H1 (cell line): ENCODE measurements around the gene PPP1R13B. TPM values are rescaled to one million over a fixed set of nuclear protein-coding genes. Genes with fewer than 3 reads are reported as not detected.

ENCODE experiments used
- CTCF ChIA-PET: fragments of 300-600 bp; sonication (Branson Sonifier 250); formaldehyde crosslinking; loops from one replicate; lab custom pipeline; 2021; ENCODE audit not compliant: partially characterized antibody; lab: Charles Lee
- POLR2A ChIA-PET: fragments of 300-600 bp; sonication (Branson Sonifier 250); formaldehyde crosslinking; loops from one replicate; lab custom pipeline; 2021; ENCODE audit warnings: inconsistent platforms; ENCODE audit not compliant: partially characterized antibody; lab: Charles Lee
- DNase-seq, 2 experiments: peaks; one replicate each; pipeline versions ENCODE4 v3.0.0 to v3.0.0-alpha.2; 2010 to 2022; ENCODE audit warnings: low spot score in 2 of 2, low read depth in 1 of 2, mixed read lengths in 1 of 2
- FAIRE-seq: peaks from 2 replicates; lab custom pipeline; 2011; peaks lifted over from hg19 to GRCh38; lab: Jason Lieb, UNC
- H2AFZ ChIP-seq: 2 replicates; pipeline ENCODE4 v1.8.1; 2012; ENCODE audit warnings: low read length, inconsistent platforms
- H2AK5ac ChIP-seq: 2 replicates; pipeline ENCODE4 v1.6.1; 2013; ENCODE audit warnings: low read depth, low read length
- H2BK120ac ChIP-seq: replicated peaks from 2 replicates; pipeline ENCODE3; 2013; ENCODE audit warnings: low read depth, low read length, inconsistent platforms
- H2BK12ac ChIP-seq: 2 replicates; pipeline ENCODE4 v1.6.1; 2013; ENCODE audit warnings: low read depth, low read length
- H2BK15ac ChIP-seq: 2 replicates; pipeline ENCODE4 v1.6.1; 2013; ENCODE audit warnings: low read length
- H2BK20ac ChIP-seq: 2 replicates; pipeline ENCODE4 v1.6.1; 2013; ENCODE audit warnings: low read length
- H2BK5ac ChIP-seq: 2 replicates; pipeline ENCODE4 v1.6.1; 2013; ENCODE audit warnings: low read depth, low read length
- H3K14ac ChIP-seq: 2 replicates; pipeline ENCODE4 v1.6.1; 2013; ENCODE audit warnings: inconsistent platforms; ENCODE audit not compliant: insufficient read length
- H3K18ac ChIP-seq: 2 replicates; pipeline ENCODE4 v1.6.1; 2013; ENCODE audit warnings: low read length; ENCODE audit errors: extremely low read depth
- H3K23ac ChIP-seq: 2 replicates; pipeline ENCODE4 v1.6.1; 2013; ENCODE audit warnings: inconsistent platforms; ENCODE audit not compliant: insufficient read length
- H3K23me2 ChIP-seq: 2 replicates; pipeline ENCODE4 v1.6.1; 2013; ENCODE audit warnings: low read depth, low read length
- H3K27ac ChIP-seq: 2 replicates; pipeline ENCODE4 v1.6.1; 2011; ENCODE audit warnings: low read depth, low read length, inconsistent platforms
- H3K27me3 ChIP-seq, 4 experiments: replicated peaks in 1 of 4; 1 replicate in 1 of 4; 2 replicates in 3 of 4; pipeline versions ENCODE4 v1.6.1 to v1.8.1; 2011 to 2013; ENCODE audit warnings: low read length in 3 of 4, mild to moderate bottlenecking in 3 of 4, inconsistent platforms in 2 of 4, mixed read lengths in 2 of 4, moderate library complexity in 1 of 4; ENCODE audit not compliant: control insufficient read depth in 3 of 4, insufficient read depth in 3 of 4; ENCODE audit errors: extremely low read depth in 1 of 4
- H3K36me3 ChIP-seq, 4 experiments: 2 replicates each; pipeline versions ENCODE4 v1.6.1 to v1.8.1; 2011 to 2013; ENCODE audit warnings: mild to moderate bottlenecking in 4 of 4, low read length in 3 of 4, moderate library complexity in 2 of 4, control low read depth in 1 of 4, inconsistent platforms in 1 of 4; ENCODE audit not compliant: insufficient read depth in 4 of 4, control insufficient read depth in 2 of 4
- H3K4ac ChIP-seq: replicated peaks from 2 replicates; pipeline ENCODE3; 2013; ENCODE audit warnings: low read length, low read depth, mixed read lengths, inconsistent platforms; ENCODE audit not compliant: insufficient read length
- H3K4me1 ChIP-seq, 4 experiments: replicated peaks in 1 of 4; 1 replicate in 1 of 4; 2 replicates in 3 of 4; pipeline versions ENCODE4 v1.6.1 to v1.8.1; 2011 to 2013; ENCODE audit warnings: low read length in 3 of 4, inconsistent platforms in 2 of 4, mixed read lengths in 1 of 4; ENCODE audit not compliant: insufficient read depth in 4 of 4, control insufficient read depth in 3 of 4
- H3K4me2 ChIP-seq, 2 experiments: 2 replicates each; pipeline versions ENCODE4 v1.6.1 to v1.8.1; 2011 to 2013; ENCODE audit warnings: low read depth in 2 of 2, low read length in 2 of 2, control low read depth in 1 of 2, inconsistent platforms in 1 of 2, mild to moderate bottlenecking in 1 of 2; ENCODE audit not compliant: insufficient read depth in 1 of 2
- H3K4me3 ChIP-seq, 4 experiments: fragments of 200-600, 300-600 bp in 1 of 4; sonication (generic), shearing (Covaris generic), sonication (Bioruptor Twin) in 1 of 4; 2 replicates each; pipeline versions ENCODE4 v1.5.1 to v1.8.1; 2011 to 2016; ENCODE audit warnings: low read length in 4 of 4, low read depth in 3 of 4, control low read depth in 2 of 4, inconsistent platforms in 2 of 4, mild to moderate bottlenecking in 2 of 4, mixed read lengths in 1 of 4, moderate library complexity in 1 of 4; ENCODE audit not compliant: insufficient read depth in 2 of 4; ENCODE audit errors: extremely low read depth in 1 of 4
- H3K56ac ChIP-seq: replicated peaks from 2 replicates; pipeline ENCODE3; 2013; ENCODE audit warnings: low read depth, mild to moderate bottlenecking, mixed read lengths, low read length, inconsistent platforms; ENCODE audit not compliant: insufficient read length
- H3K79me1 ChIP-seq: 2 replicates; pipeline ENCODE4 v1.6.1; 2013; ENCODE audit warnings: low read depth, low read length, control low read depth
- H3K79me2 ChIP-seq, 2 experiments: 2 replicates each; pipeline versions ENCODE4 v1.6.1 to v1.8.1; 2012 to 2013; ENCODE audit warnings: low read length in 2 of 2, mild to moderate bottlenecking in 2 of 2, inconsistent platforms in 1 of 2; ENCODE audit not compliant: insufficient read depth in 2 of 2, control insufficient read depth in 1 of 2
- H3K9ac ChIP-seq, 4 experiments: replicated peaks in 1 of 4; 1 replicate in 1 of 4; 2 replicates in 3 of 4; pipeline versions ENCODE4 v1.6.1 to v1.8.1; 2011 to 2013; ENCODE audit warnings: low read depth in 3 of 4, low read length in 3 of 4, control low read depth in 2 of 4, mild to moderate bottlenecking in 2 of 4, moderate library complexity in 2 of 4, inconsistent platforms in 1 of 4; ENCODE audit errors: extremely low read depth in 1 of 4
- H3K9me3 ChIP-seq, 2 experiments: 2 replicates each; pipeline versions ENCODE4 v1.6.1 to v1.8.1; 2012 to 2013; ENCODE audit warnings: mild to moderate bottlenecking in 2 of 2, moderate library complexity in 2 of 2, control low read depth in 1 of 2, inconsistent platforms in 1 of 2, low read depth in 1 of 2, low read length in 1 of 2, mixed read lengths in 1 of 2; ENCODE audit not compliant: insufficient read depth in 2 of 2
- H4K20me1 ChIP-seq, 2 experiments: replicated peaks in 1 of 2; 2 replicates each; pipeline versions ENCODE3 to v1.8.1; 2011 to 2013; ENCODE audit warnings: inconsistent platforms in 2 of 2, low read length in 2 of 2, mild to moderate bottlenecking in 1 of 2; ENCODE audit not compliant: insufficient read depth in 2 of 2, control insufficient read depth in 1 of 2
- H4K5ac ChIP-seq: 2 replicates; pipeline ENCODE4 v1.6.1; 2013; ENCODE audit warnings: low read length, low read depth, mixed read lengths, inconsistent platforms; ENCODE audit not compliant: insufficient read length
- H4K8ac ChIP-seq: 2 replicates; pipeline ENCODE4 v1.8.0; 2013; ENCODE audit warnings: mild to moderate bottlenecking, moderate library complexity, low read length, inconsistent platforms; ENCODE audit not compliant: insufficient read depth; ENCODE audit errors: extremely low read depth
- H4K91ac ChIP-seq: replicated peaks from 2 replicates; pipeline ENCODE3; 2013; ENCODE audit warnings: low read length, mixed read lengths, inconsistent platforms; ENCODE audit not compliant: insufficient read length
- CREB1 ChIP-seq: IDR thresholded peaks from 2 replicates; pipeline ENCODE4 v1.6.1; 2012; ENCODE audit warnings: inconsistent platforms
- GABPA ChIP-seq: IDR thresholded peaks from 2 replicates; pipeline ENCODE4 v1.6.1; 2011; ENCODE audit warnings: mild to moderate bottlenecking, low read length, moderate library complexity, borderline replicate concordance; ENCODE audit not compliant: insufficient read depth
- JUN ChIP-seq: IDR thresholded peaks from 2 replicates; pipeline ENCODE4 v1.6.1; 2011; ENCODE audit warnings: low read depth, mild to moderate bottlenecking, improper control_type of control experiment, low read length
- NRF1 ChIP-seq: IDR thresholded peaks from 2 replicates; pipeline ENCODE4 v1.6.1; 2011; ENCODE audit warnings: mild to moderate bottlenecking, low read depth, low read length, improper control_type of control experiment
- POU5F1 ChIP-seq: IDR thresholded peaks from 2 replicates; pipeline ENCODE4 v1.6.1; 2011; ENCODE audit warnings: low read depth, mild to moderate bottlenecking, low read length, moderate library complexity
- RAD21 ChIP-seq, 2 experiments: IDR thresholded peaks in 1 of 2; conservative IDR thresholded peaks in 1 of 2; 2 replicates each; pipeline ENCODE4 v1.6.1; 2011; ENCODE audit warnings: low read depth in 2 of 2, low read length in 2 of 2, improper control_type of control experiment in 1 of 2, inconsistent platforms in 1 of 2, mild to moderate bottlenecking in 1 of 2, moderate library complexity in 1 of 2
- SP1 ChIP-seq: IDR thresholded peaks from 2 replicates; pipeline ENCODE4 v1.6.1; 2011; ENCODE audit warnings: low read depth, low read length
- SP4 ChIP-seq: IDR thresholded peaks from 2 replicates; pipeline ENCODE4 v1.6.1; 2012; ENCODE audit warnings: low read length, inconsistent platforms
- TAF1 ChIP-seq: IDR thresholded peaks from 2 replicates; pipeline ENCODE4 v1.6.1; 2011; ENCODE audit warnings: mild to moderate bottlenecking, low read depth, low read length
- TCF12 ChIP-seq: IDR thresholded peaks from 2 replicates; pipeline ENCODE4 v1.6.1; 2011; ENCODE audit warnings: low read depth, mild to moderate bottlenecking, low read length
- WGBS, 2 experiments: shearing (Covaris generic) in 1 of 2; methylation state at CpG; one replicate each; pipeline versions ENCODE4 v1.1.6 to v1.1.7; 2013 to 2015; ENCODE audit warnings: low lambda C conversion rate in 2 of 2, mixed read lengths in 2 of 2, inconsistent platforms in 1 of 2, low coverage in 1 of 2, missing lambda C conversion rate in 1 of 2; ENCODE audit not compliant: insufficient replicate concordance in 2 of 2, insufficient coverage in 1 of 2, insufficient read length in 1 of 2; ENCODE audit errors: extremely low coverage in 1 of 2, missing lambda C conversion rate in 1 of 2; 5-methylcytosine and 5-hydroxymethylcytosine counted together
- polyA plus RNA-seq, 7 experiments: library from polyadenylated mRNA; depleted of rRNA in 3 of 7; stranded (reverse) in 5 of 7; unstranded in 2 of 7; fragments of >200 nt in 5 of 7; fragments of 200-250 nt in 2 of 7; gene quantifications; 1 replicate in 5 of 7; 2 replicates in 1 of 7; 4 replicates in 1 of 7; pipeline versions ENCODE4 v1.2.1 to v1.2.3, GENCODE V29; 2011 to 2013; ENCODE audit warnings: missing spikeins in 2 of 7, mixed read lengths in 2 of 7
- total RNA-seq: library from RNA; stranded (reverse); fragmentation: NEBNext Ultra II Directional; extraction: Animal tissue kit (Norgen Biotek cat#: 25700); gene quantifications from 2 replicates; pipeline ENCODE4 v1.2.1, GENCODE V29; 2021
- TF ChIP-seq, protein P1 (sequence below): IDR thresholded peaks from 2 replicates; pipeline ENCODE4 v1.6.1; 2011; ENCODE audit warnings: low read depth, mild to moderate bottlenecking, low read length; ENCODE audit not compliant: insufficient read depth

Gene PPP1R13B
- total and polyA plus RNA-seq, 2 of the 8 experiments (the other 6 are each of a cell fraction or from before 2014, with no cell fraction given): 2.6 to 8.9 TPM

- Histone ChIP-seq H4K91ac (no peak overlapping the region), H3K27ac (no peak overlapping the region), H3K4me2 (no peak overlapping the region), H3K56ac (no peak overlapping the region), H2BK20ac (no peak overlapping the region), H3K27me3 (no peaks in the 10 kb centered on the region), H3K4me1 (no peaks in the 10 kb centered on the region; a peak in 2 of 7 replicates), H3K4me3 (no peak overlapping the region), H3K18ac (no peak overlapping the region), H3K79me1 (no peaks in the 10 kb centered on the region; the same call in 1 of the 2 replicates), H2AFZ (no peak overlapping the region), H3K9me3 (no peaks in the 10 kb centered on the region), H3K79me2 (no peaks in the 10 kb centered on the region), H2BK5ac (no peak overlapping the region), H2BK15ac (no peak overlapping the region), H3K4ac (no peak overlapping the region), H3K14ac (no peak overlapping the region), H3K36me3 (peaks cover 2 to 15% (median 7%) of the 10 kb centered on the region in 4 experiments; a peak in 5 of 8 replicates), H2AK5ac (no peak overlapping the region), H4K20me1 (peaks cover 5 to 11% of the 10 kb centered on the region in 2 experiments), H4K5ac (no peak overlapping the region), H3K9ac (no peak overlapping the region), H3K23me2 (no peaks in the 10 kb centered on the region), H2BK12ac (no peak overlapping the region), H4K8ac (no peak overlapping the region), H3K23ac (no peak overlapping the region), H2BK120ac (no peak overlapping the region)
- ChIA-PET POLR2A (interaction anchor here (0.8 to 1.5 kb wide), 4 partner anchors 10 to 19 kb away, joined by 3 to 7 read pairs (median 4); partner anchors contain the start of gene XRCC3), CTCF (interaction anchor here (0.6 to 1.5 kb wide), 3 partner anchors 21 to 166 kb away, joined by 3 to 5 read pairs (median 4); no protein-coding TSS in a partner anchor)
- 91% methylated on average over 23 of the region's 23 CpGs; no CpG with 5 or more reads in 1 of the 2 experiments for WGBS, 2 experiments
- FAIRE-seq (no peak), DNase-seq (no peak)
- TF ChIP-seq GABPA (no peak), POU5F1 (no peak), SP1 (no peak), TCF12 (no peak), SP4 (no peak), NRF1 (no peak), CREB1 (no peak), TAF1 (no peak), RAD21 (IDR thresholded peaks at IDR 0.05 in 1 of 2, conservative IDR thresholded peaks at IDR 0.05 in 1 of 2; ENCODE audit: low read depth in 2 of 2, low read length in 2 of 2) (no peak), JUN (no peak)
- TF ChIP-seq, protein P1, sequence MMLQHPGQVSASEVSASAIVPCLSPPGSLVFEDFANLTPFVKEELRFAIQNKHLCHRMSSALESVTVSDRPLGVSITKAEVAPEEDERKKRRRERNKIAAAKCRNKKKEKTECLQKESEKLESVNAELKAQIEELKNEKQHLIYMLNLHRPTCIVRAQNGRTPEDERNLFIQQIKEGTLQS: no peak
These were observed 113.1 kb downstream of the PPP1R13B start for GRCh38 chr14:103734081-103734888.
